Ovary (tissue), 3 donors: ENCODE measurements around the gene COA8.

Experiments used
- POLR2A ChIP-seq: fragments of 450-650 bp; IDR thresholded peaks from one replicate; pipeline ENCODE4 v1.6.1; 2017; ENCODE audit warnings: antibody characterized with exemption, mild to moderate bottlenecking, moderate library complexity
- TF ChIP-seq, protein P1 (sequence below), 3 donors: fragments of 450-650 bp in 2 of 3; fragments of 200-600 bp in 1 of 3; IDR thresholded peaks; one replicate each; pipeline versions ENCODE4 v1.5.1 to v1.8.0; 2016 to 2022; ENCODE audit warnings: antibody characterized with exemption in 3 of 3, mild to moderate bottlenecking in 1 of 3
- donor health status: DM: no; HTN: no; CAD: no.

DNA sequence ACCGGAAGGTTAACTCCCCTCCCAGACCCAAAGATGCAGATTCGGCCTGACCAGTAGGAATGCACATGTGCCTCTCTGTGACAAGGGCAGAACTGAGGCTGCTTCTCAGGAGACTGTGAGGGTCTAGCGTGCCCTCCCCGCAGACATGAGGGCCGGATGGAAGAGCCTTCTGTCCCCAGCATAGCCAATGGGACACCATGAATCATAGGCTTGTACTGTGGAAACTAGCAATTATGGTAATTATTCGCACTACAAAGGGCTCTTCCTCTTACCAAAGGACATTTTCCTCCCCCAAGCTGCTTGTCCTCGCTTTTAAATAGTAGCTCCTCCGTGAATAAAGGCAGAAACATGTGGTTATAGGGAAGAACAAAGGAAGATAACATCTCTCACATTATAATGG, 6.2 kb downstream of the COA8 start:
- no peak for TF ChIP-seq POLR2A
- TF ChIP-seq, protein P1, sequence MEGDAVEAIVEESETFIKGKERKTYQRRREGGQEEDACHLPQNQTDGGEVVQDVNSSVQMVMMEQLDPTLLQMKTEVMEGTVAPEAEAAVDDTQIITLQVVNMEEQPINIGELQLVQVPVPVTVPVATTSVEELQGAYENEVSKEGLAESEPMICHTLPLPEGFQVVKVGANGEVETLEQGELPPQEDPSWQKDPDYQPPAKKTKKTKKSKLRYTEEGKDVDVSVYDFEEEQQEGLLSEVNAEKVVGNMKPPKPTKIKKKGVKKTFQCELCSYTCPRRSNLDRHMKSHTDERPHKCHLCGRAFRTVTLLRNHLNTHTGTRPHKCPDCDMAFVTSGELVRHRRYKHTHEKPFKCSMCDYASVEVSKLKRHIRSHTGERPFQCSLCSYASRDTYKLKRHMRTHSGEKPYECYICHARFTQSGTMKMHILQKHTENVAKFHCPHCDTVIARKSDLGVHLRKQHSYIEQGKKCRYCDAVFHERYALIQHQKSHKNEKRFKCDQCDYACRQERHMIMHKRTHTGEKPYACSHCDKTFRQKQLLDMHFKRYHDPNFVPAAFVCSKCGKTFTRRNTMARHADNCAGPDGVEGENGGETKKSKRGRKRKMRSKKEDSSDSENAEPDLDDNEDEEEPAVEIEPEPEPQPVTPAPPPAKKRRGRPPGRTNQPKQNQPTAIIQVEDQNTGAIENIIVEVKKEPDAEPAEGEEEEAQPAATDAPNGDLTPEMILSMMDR (IDR thresholded peaks at IDR 0.05), result no peak
